TTC549 (cell line): Measurements from ENCODE around the gene IGSF9.

Experiments
- FAIRE-seq: peaks from 2 replicates; lab custom pipeline; 2012; peaks lifted over from hg19 to GRCh38; lab: Jason Lieb, UNC

Gene IGSF9

DNA sequence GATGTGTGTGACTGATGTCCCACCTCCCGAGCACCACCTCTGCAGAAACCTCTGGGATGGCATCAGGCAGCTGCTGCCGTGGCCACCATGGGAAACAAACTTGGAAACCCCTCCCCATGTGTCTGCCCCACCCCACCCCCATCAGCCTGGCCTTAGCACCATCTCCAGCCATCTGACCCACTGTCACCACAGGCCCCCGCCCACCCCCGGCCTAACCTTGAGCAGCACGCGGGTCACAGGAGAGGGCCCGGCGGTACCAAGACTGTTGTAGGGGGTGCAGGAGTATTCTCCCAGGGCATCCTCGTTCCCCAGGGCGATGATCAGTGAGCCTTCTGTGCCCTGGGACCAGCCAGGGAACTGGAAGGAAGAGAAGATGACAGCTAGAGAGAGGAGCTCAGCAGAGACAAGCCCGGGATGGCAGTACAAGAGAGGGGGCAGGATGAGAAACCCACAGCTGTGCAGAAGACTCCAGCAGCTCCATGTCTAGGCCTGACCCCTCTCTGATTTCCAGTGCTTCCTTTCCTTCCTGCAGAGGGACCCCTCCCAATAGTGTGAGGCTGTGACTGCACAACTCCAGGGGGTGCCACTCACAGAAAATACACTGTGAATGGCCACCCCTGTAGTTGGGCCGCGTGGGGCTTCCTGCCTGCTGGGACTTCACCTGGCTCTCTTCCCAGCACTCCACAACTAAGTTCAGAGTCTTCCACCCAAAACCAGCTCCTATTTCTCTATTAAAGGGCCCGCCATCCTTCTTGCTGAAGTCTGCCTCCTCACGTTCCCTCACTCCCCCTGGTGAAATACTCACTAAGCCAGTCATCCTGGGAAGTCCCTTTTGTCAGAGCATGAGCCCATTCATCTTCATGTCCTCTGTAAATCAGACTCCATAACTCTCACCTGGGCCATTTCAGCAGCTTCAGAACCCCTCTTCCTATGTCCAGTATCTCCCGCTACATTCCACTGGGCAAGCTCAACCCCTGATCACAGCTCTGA lies 12.8 kb downstream of the IGSF9 start:
- FAIRE-seq, result no peak

DNA sequence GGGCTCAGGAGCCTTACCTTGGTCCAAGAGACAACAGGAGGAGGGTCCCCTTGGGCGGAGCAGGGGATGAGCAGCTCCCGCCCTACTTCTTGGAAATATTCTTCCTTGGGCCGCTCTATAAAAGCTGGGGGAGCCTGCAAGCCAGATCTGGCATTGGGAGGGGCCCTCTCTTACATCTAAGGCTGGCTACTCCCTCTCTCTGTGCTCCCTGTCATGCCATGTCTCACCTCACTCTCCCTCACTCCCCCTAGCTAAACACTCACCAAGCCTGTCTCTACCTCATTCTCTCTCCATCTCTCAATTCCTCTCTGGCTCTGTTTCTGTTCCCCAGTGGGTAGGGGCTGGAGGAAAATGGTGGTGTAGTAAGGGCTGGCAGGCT lies 13.6 kb downstream of the IGSF9 start:
- FAIRE-seq, result no peak

DNA sequence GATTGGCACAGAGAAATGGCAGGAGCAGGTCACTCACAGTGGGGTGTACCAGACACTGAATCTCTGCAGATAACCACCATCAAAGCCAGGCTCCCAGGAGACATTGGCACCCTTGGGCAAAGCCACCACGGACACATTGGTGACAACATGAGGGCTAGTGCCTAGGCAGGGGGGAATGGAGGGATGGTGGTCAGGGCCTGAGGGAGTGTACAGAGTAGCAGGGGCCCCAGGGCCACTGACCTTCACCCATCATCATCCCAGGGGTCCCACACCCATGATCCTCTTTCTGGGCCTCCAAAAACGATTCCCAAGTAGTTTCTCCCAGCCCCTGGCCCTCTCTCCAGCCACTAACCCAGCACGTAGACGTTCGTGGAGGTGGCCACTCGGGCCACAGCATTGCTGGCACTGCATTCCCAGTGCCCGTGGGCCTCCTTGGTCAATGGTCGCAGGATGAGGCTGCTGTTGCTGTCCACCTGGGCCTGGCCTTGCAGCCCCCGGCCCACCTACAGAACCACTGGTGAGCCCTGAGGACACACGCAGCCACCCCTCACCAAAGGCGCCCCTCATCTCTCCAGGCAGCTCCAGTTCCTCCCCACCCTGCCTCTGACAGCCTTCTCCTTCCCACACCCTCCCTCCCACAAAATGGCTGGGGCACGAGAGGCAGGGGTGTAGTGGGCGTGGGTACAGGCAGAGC lies 14.2 kb downstream of the IGSF9 start:
- no peak for FAIRE-seq

DNA sequence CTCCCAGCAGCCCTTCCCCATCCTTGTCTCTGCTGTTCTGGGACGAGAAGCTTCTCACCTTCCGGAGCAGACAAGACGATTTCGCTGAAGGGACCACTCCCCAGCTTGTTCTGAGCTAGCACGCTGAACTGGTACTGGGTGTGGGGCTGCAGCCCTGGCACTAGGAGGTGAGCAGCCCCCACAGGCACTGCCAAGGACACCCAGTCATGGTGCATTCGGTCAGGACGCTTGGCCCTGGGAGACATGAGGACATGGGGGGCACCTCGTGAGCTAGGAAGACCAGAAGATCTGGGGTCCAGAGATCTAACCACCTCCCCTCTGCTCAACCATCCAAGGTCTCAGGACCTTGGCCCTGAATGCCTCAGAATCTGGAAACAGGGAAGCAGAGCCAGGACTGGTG lies 14.8 kb downstream of the IGSF9 start:
- FAIRE-seq, result no peak

DNA sequence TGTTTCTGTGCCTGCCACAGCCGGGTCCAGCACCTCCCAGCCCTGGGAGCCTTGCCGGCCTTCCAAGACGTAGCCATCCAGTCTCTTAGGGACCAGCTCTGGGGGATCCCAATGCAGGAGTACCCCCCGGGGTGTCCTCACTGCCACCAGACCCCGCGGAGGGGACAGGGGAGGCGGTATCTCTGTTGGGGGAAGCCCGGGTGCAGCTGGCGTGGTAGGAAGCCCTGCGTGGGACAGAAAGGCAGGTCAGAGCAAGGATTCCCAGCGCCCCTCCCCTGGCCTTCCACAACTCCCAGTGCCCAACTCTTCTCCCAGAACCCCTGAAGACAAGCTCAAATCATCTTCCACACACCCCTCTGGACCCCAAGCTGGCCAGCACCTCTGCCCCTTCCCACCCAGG lies 15.2 kb downstream of the IGSF9 start:
- FAIRE-seq, result no peak

DNA sequence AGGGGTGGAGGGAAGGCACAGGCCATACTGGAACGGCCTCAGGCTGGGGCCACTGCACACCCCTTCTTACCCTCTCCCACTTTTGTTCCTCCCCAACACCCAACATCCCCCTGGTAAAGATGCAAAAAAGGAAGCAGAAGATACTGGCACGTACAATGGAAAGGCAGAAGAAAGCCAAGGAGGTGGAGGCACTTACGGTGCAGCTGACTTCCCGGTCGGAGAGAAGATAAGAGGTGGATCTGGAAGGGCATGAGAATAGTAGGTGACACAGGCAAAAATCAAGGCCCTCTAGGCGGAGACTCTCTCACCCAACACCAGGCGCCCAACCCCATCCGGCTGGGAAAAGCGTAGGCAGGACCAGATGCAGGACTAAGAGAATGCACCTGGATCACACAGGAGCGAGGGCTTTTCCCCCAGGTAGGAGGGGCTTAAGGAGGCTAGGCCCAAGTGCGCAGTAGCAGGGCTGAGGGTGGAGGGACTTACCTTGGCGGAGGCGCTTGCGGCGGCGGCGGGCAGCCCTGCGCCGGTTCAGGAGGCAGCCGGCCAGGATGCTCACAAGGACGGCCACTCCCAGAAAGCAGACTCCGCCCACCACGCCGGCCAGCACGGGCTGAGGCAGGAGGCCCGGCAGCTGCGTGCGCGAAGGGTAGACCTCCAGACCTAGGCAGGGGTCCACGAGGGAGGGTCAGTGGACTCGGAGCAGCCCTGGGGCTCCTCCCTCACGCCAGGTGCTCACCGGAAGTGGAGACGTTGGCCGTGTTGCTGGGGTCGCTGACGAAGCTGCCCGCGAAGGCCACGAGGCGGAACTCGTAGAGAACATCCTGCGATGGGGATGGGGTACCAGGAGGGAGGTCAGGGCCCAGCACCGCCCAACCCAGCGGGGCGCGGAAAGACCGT lies 16.0 kb downstream of the IGSF9 start:
- no peak for FAIRE-seq

GRCh38 chr1:159928491-159929050 lies 16.8 kb downstream of the IGSF9 start:
- no peak for FAIRE-seq

GRCh38 chr1:159927849-159928431 lies 17.5 kb downstream of the IGSF9 start:
- no peak for FAIRE-seq

- FAIRE-seq, result no peak
Observed at GRCh38 chr1:159927211-159927848, 18.1 kb downstream of the IGSF9 start.

GRCh38 chr1:159925719-159926078 lies 19.7 kb downstream of the IGSF9 start:
- no peak for FAIRE-seq

DNA sequence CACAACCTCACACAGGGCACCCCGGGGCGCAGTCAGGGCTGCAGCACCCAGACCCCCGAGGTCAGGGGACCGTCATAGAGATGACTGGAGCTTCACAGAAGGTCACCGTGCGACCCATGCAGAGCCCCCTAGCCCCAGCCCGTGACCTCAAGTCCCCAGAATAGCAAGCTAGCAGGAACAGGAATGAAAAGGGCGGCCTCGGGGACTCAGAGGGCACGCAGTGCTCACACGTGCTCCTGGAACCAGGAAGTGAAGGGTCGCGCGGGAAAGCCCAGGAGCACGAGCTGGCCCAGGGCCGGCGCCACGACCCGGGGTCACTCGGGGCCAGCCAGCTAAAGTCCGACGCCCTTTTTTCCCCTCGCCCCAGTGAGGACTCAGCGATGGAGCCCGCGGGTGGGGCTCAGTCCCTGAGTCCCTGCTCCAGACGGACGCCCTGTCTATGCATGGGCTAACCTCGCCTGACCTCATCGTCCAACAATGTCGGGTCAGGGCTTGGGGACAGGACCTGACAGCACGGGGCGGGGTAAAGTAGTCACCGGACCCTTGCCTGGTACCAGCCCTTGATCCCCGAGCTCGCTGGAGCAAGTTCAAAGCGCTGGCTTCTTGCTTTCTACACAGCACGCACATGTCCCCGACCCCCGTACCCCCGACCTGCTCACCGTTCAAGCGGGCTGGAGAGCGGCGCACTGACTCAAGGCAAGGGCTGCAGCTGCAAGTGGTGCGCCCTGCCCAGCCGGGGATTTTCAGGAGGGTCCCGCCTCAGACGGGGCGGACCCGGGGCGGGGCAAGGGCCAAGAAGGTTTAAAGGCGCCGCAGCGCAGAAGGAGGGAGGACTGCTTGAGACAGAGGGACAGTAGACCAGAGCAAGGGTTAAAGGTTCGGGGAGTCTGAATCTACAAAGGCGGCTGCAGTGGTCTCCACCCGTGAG lies 20.4 kb downstream of the IGSF9 start, which contains the start of gene TAGLN2:
TSS of gene TAGLN2 (minus strand) at position 717 of the 928 bp plus-strand sequence. CDS start 4,998 bp downstream, outside the sequence.
- no peak for FAIRE-seq

GRCh38 chr1:159924025-159924790 lies 21.2 kb downstream of the IGSF9 start:
- no peak for FAIRE-seq

GRCh38 chr1:159923203-159924024 lies 22.0 kb downstream of the IGSF9 start:
- no peak for FAIRE-seq

GRCh38 chr1:159922511-159923202 lies 22.8 kb downstream of the IGSF9 start:
- FAIRE-seq, result no peak

DNA sequence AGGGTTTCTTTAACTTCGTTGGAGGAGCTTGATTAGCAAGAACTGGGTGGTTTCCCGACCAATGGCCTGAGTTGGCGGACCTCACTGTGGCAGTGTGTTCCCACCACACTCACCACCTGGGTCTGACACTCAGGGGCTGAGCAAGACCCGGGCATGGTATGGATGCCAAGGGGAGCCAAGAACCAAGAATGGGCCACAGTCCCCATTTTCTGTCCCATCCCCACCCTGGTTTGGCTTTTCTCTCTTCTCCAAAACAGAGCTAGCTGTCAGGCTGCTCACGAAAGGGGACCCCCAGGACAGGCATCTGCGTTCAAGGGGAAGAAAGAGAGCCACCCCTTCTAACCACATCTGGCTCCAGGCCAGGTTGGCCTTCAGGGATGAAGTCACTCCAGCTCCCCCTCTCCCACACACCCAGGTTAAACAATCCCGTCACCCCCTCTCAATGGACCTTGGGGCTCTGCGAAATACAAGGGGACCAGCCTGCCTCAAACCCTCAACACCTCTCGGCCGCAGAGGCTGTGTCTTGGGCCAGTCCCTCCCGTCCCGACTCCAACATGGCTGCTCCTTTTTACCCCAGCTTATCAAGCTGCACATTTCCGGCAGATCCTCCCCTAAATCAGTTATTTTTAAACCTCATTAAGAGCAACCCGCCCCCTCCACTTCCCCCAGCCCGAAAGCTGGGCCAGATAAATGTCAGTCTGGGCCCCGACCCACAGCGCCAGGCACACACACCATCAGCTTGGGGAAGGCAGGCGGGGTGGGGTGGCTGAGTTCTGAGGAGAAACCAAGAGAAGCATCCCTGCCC lies 23.5 kb downstream of the IGSF9 start:
- no peak for FAIRE-seq

GRCh38 chr1:159921251-159921650 lies 24.2 kb downstream of the IGSF9 start:
- no peak for FAIRE-seq

GRCh38 chr1:159920651-159921050 lies 24.8 kb downstream of the IGSF9 start:
- no peak for FAIRE-seq
